SJSA1 (cell line): Measurements from ENCODE around the gene METTL23. TPM values are rescaled to one million over a fixed set of nuclear protein-coding genes. Genes with fewer than 3 reads are reported as not detected.
"Not testable (repeated sequence)": the region's sequence is repeated elsewhere in the genome, so short reads cannot be mapped to it uniquely, and the experiment has no call there.

Source experiments
- DNase-seq, 2 experiments: peaks; one replicate each; pipeline ENCODE4 v3.0.0-alpha.2; 2015 to 2020; ENCODE audit warnings: low spot score in 2 of 2, low read depth in 1 of 2
- H3K27ac ChIP-seq: fragments of 250-450 bp; sonication (Bioruptor Pico); 2 replicates; pipeline ENCODE4 v1.5.1; 2020; ENCODE audit warnings: mild to moderate bottlenecking, moderate library complexity
- H3K27me3 ChIP-seq: fragments of 250-450 bp; sonication (Bioruptor Pico); replicated peaks from 2 replicates; pipeline ENCODE4 v1.5.1; 2020; ENCODE audit warnings: mild to moderate bottlenecking, moderate library complexity
- H3K36me3 ChIP-seq: fragments of 250-450 bp; sonication (Bioruptor Pico); 2 replicates; pipeline ENCODE4 v1.5.1; 2020; ENCODE audit warnings: mild to moderate bottlenecking
- H3K4me1 ChIP-seq: fragments of 250-450 bp; sonication (Bioruptor Pico); replicated peaks from 2 replicates; pipeline ENCODE4 v1.6.1; 2021; ENCODE audit warnings: mild to moderate bottlenecking
- H3K4me3 ChIP-seq: fragments of 250-450 bp; sonication (Bioruptor Pico); 2 replicates; pipeline ENCODE4 v1.5.1; 2020; ENCODE audit warnings: mild to moderate bottlenecking
- H3K9me3 ChIP-seq: fragments of 250-450 bp; sonication (Bioruptor Pico); replicated peaks from 2 replicates; pipeline ENCODE4 v1.5.1; 2020; ENCODE audit warnings: mild to moderate bottlenecking
- total RNA-seq: library from RNA; depleted of rRNA; stranded (reverse); fragments of >200 nt; shearing (Covaris generic); gene quantifications from 2 replicates; pipeline ENCODE4 v1.2.3, GENCODE V29; 2014

The METTL23 gene
- total RNA-seq, 1 experiment from 2014 or later, result 59.4 TPM

DNA sequence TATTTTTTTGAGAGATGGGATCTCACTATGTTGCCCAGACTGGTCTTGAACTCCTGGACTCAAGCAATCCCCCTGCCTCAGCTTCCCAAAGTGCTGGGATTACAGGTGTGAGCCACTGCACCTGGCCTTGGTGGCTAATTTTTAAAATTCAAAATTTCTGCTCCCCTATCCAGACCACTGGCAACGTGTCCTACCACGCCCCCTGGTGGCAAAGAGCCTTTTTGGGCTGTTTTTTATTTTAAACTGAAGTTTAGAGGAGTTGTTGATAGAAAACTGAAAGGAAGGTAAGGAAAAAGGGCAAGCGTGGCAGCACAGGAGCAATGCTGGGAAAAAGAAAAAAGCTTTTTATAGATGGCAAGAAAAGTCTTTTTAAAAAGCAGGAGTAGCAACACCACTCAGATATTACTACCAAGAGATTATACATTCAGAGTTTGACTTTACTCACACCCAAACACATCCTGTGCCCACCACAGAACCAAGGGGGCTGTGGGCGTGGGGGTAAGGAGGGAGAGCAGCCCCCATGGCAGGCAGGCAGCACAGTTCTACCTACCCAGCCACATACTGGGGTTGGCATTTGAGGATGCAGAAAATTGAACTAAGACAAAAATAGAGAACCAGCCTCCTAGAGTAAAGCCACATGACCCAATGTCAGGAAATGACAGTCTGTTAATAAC, 11.7 kb upstream of the METTL23 start:
- H3K4me1 ChIP-seq, result peaks cover 56% of the 10 kb centered on the region
- no peaks in the 10 kb centered on the region for H3K9me3 ChIP-seq
- H3K27me3 ChIP-seq, result no peaks in the 10 kb centered on the region
- H3K4me3 ChIP-seq, result no peak overlapping the region
- H3K27ac ChIP-seq, result 0 out of 2 replicates have a peak overlapping the region, but pooled peaks have one; percentile 86
- H3K36me3 ChIP-seq, result peaks cover 92% of the 10 kb centered on the region
- DNase-seq, result peak; percentile 82 to 86

DNA sequence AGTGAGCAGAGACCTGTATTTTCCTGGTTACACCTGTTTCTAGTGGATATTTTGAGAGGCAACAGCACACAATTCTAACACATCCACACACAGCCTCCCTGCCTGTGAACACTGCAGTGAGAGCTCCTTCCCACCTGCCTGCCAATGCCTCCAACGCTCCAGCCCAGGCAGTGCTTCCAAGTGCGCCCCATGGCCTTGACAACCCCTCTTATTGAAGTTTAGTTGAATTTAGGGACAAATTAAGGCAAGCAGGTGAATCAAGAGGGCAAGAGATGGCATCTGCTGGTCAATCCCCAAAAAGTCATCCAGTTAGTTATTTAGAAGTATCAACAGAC, 11.2 kb upstream of the METTL23 start:
- no peak for DNase-seq
- H3K27me3 ChIP-seq, result no peaks in the 10 kb centered on the region
- H3K4me1 ChIP-seq, result peaks cover 56% of the 10 kb centered on the region
- no peak overlapping the region for H3K4me3 ChIP-seq
- H3K36me3 ChIP-seq, result peaks cover 92% of the 10 kb centered on the region
- no peaks in the 10 kb centered on the region for H3K9me3 ChIP-seq
- H3K27ac ChIP-seq, result peak overlapping the region; percentile 86; the same call in 1 of the 2 replicates

DNA sequence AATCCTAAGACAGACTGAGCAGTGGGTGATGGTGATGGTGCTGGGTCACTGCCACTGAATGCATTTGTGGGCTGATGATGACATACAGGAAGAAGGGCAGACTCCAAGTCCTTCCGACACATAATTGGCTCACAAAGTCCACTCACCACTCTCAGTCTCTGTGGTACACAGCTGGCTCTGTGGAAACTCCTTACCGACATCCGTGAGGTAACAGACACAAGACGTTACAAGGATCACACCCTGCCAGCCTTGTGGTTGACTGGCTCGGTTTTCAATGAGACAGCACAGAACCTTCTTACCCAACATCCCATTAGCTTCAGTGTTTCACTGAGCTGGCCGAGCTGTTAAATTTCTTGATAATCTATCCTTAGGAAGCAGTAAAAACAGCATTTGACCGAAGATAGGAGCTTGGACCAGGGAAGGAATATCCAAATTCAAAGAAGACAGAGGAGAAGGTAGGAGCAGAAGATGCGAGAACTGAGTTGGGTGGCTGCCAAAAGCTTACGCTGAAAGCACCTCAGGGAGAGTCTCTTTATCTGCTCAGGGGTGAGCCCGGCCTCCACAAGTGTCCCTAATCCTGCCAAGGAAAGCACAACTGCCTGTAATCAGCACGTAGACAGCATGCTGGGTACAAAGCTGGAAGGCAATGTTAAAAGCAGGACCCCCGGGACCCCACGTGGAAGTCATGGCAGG, 10.3 kb upstream of the METTL23 start:
- no peak overlapping the region for H3K4me3 ChIP-seq

DNA sequence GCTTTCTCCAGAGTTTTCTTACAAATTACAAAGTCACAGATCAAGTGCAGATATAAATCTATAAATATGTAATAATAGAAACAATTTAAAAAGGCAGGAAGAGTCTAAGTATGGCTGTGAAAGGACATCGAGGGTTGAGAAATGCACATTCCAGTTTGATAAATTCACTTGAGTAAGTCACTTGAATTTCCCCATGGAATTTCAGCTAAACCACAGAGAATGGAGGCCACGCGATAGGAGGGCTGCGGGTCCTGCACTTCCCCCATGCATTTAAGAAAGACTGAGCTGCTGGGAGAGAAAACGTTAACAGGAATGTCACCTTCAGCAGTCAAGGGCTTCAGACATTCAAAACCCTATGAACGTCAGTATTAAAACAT, 9.8 kb upstream of the METTL23 start:
- peak; percentile 81 to 85 for DNase-seq
- Histone ChIP-seq H3K36me3 (peaks cover 96% of the 10 kb centered on the region), H3K4me1 (peaks cover 47% of the 10 kb centered on the region), H3K4me3 (no peak overlapping the region), H3K9me3 (no peaks in the 10 kb centered on the region), H3K27ac (peak overlapping the region; percentile 86), H3K27me3 (no peaks in the 10 kb centered on the region)

More for the DNA sequence above, 10.3 kb upstream of the METTL23 start:
- H3K9me3 ChIP-seq, result no peaks in the 10 kb centered on the region
- no peaks in the 10 kb centered on the region for H3K27me3 ChIP-seq
- peaks cover 52% of the 10 kb centered on the region for H3K4me1 ChIP-seq
- peak; percentile 82 to 90 for DNase-seq
- peak overlapping the region; percentile 86 for H3K27ac ChIP-seq
- H3K36me3 ChIP-seq, result peaks cover 96% of the 10 kb centered on the region

DNA sequence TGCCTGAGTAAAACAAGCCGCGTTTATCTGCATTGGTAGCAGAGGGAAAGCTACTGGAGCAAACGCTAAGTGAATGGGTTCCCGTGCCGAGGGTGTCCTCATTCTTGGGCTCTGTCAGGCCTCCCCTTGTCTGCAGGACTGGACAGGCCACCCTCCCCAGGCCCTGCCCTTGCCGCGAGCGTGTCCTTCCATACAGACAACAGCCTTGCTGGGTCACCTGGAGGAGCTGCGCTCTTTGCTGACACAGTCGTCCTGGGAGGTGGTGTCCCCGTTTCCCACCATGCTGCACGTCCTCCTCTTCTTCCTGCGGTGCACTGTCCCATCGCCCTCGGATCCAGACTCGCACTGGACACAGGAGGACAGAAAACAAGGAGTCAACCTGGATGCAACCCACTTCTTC, 8.1 kb upstream of the METTL23 start:
- Histone ChIP-seq H3K27me3 (no peaks in the 10 kb centered on the region), H3K36me3 (peaks cover 97% of the 10 kb centered on the region), H3K4me3 (no peak overlapping the region), H3K27ac (no peak overlapping the region), H3K4me1 (peaks cover 35% of the 10 kb centered on the region), H3K9me3 (no peaks in the 10 kb centered on the region)
- no peak for DNase-seq

DNA sequence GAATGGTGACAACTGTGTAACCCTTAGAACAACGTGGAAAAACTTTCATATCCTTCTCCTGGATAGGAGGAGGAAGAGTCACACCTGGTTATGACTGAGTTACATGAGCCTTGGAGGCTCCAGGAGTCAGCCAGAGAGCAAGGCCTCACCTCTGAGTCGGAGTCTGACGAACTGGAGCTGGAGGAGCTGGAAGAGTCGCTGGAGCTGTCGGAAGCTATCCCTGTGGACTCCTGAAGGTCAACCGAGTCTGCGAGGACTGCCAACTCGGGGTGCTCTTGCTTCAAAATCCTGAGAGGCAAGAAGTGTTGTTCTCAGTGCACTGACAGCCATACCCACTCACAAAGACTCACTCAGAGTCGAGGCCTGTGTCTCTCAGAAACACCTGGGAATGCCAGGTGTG, 6.4 kb upstream of the METTL23 start:
- Histone ChIP-seq H3K4me3 (no peak overlapping the region), H3K27ac (no peak overlapping the region), H3K27me3 (no peaks in the 10 kb centered on the region), H3K9me3 (no peaks in the 10 kb centered on the region), H3K36me3 (peaks cover 97% of the 10 kb centered on the region), H3K4me1 (peaks cover 38% of the 10 kb centered on the region)
- DNase-seq, result no peak

DNA sequence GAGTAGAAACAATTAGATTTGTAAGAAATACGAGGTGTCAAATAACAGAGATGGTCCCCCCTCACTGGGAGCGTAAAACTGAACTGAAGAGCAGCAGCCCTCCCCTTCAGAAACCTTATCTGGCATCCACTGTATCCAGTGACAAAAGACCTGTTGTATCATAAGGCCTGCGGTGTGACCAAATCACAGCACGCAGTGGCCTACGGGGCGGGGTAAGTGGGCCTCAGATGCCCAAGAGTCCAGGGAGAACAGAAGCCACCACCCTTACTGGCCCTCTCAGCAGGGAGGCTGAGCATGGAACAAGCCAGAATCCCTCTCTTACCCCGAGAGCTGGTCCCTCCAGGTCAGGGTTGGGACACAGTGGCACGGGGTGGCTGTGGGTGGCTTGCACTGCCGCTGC, 5.7 kb upstream of the METTL23 start:
- peaks cover 30% of the 10 kb centered on the region for H3K4me1 ChIP-seq
- no peak overlapping the region for H3K4me3 ChIP-seq
- no peak for DNase-seq
- H3K9me3 ChIP-seq, result no peaks in the 10 kb centered on the region
- H3K36me3 ChIP-seq, result peaks cover 96% of the 10 kb centered on the region
- H3K27ac ChIP-seq, result no peak overlapping the region
- H3K27me3 ChIP-seq, result no peaks in the 10 kb centered on the region

DNA sequence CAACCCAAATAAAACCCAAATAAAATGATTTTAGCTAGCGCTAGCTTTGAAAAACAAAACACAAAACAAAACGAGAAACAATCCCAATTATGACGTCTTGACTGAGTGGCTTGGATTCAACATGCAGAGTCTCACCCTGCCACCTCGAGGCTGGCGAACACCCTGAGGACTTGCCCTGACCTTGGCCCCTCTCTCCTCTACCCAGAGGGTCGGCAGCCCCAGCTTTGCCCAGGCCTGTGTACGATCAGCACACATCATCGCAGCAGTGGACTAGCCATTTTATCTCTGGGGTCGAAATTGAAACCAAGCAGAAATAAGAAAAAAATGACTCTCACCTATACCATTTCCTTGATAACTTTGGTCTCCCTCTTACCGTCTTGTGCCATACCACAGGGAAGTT, 5.2 kb upstream of the METTL23 start:
- Histone ChIP-seq H3K27ac (no peak overlapping the region), H3K4me1 (peaks cover 25% of the 10 kb centered on the region), H3K27me3 (no peaks in the 10 kb centered on the region), H3K36me3 (peaks cover 96% of the 10 kb centered on the region), H3K9me3 (no peaks in the 10 kb centered on the region), H3K4me3 (no peak overlapping the region)
- DNase-seq, result no peak

DNA sequence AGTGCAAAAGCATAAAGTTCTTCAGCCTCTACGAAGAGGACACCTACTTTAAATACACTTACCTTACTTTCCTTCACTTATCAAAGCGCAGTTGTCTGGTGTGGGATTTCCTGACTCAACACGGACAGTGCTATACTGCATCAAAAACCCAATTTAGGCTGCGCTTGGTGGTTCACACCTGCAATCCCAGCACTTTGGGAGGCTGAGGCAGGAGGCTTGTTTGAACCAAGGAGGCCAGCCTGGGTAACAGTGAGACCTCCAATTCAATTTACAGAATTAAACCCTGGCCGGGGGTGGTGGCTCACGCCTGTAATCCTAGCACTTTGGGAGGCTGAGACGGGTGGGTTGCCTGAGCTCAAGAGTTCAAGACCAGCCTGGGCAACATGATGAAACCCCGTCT, 4.4 kb upstream of the METTL23 start:
- no peaks in the 10 kb centered on the region for H3K9me3 ChIP-seq
- H3K36me3 ChIP-seq, result peaks cover 94% of the 10 kb centered on the region
- H3K4me1 ChIP-seq, result peaks cover 18% of the 10 kb centered on the region
- no peaks in the 10 kb centered on the region for H3K27me3 ChIP-seq
- no peak for DNase-seq
- H3K27ac ChIP-seq, result no peak overlapping the region
- H3K4me3 ChIP-seq, result no peak overlapping the region

DNA sequence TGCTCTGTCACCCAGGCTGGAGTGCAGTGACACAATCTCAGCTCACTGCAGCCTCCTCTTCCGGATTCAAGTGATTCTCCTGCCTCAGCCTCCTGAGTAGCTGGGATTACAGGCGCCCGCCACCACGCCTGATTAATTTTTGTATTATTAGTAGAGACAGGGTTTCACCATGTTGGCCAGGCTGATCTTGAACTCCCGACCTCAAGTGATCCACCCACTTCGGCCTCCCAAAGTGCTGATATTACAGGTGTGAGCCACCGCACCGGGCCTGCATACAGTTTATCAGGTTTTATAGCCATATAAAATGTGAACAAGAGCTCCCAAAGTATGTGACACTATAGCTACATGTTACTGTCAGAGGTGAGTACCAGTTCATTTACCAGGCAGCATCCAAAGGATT, 3.7 kb upstream of the METTL23 start:
- not testable (repeated sequence) for H3K27ac ChIP-seq

DNA sequence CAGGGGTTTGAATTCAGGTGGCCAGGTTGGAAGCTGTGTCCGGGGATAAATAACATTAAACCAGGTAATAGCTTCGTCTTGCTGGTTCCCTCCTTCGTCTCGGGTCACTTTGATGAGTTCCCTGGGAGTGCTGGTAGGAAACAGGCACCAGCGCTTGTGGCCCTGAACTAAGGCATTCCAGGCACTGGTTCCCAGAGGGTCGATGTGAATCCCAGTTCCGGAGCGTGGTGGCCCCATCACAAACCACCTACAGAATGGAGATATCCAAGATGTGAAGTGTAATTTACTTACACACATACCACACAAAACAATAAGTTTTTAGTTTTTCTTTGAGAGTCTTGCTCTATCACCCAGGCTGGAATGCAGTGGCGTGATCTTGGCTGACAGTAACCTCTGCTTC, 2.8 kb upstream of the METTL23 start:
- no peak for DNase-seq
- peaks cover 85% of the 10 kb centered on the region for H3K36me3 ChIP-seq
- no peaks in the 10 kb centered on the region for H3K9me3 ChIP-seq
- no peak overlapping the region for H3K27ac ChIP-seq
- H3K4me3 ChIP-seq, result no peak overlapping the region
- no peaks in the 10 kb centered on the region for H3K27me3 ChIP-seq
- peaks cover 21% of the 10 kb centered on the region for H3K4me1 ChIP-seq

More for the DNA sequence above, 3.7 kb upstream of the METTL23 start:
- Histone ChIP-seq H3K4me1 (peaks cover 20% of the 10 kb centered on the region), H3K36me3 (peaks cover 94% of the 10 kb centered on the region)
- H3K27me3 ChIP-seq, DNase-seq, H3K4me3 ChIP-seq, H3K9me3 ChIP-seq: not testable (repeated sequence)

DNA sequence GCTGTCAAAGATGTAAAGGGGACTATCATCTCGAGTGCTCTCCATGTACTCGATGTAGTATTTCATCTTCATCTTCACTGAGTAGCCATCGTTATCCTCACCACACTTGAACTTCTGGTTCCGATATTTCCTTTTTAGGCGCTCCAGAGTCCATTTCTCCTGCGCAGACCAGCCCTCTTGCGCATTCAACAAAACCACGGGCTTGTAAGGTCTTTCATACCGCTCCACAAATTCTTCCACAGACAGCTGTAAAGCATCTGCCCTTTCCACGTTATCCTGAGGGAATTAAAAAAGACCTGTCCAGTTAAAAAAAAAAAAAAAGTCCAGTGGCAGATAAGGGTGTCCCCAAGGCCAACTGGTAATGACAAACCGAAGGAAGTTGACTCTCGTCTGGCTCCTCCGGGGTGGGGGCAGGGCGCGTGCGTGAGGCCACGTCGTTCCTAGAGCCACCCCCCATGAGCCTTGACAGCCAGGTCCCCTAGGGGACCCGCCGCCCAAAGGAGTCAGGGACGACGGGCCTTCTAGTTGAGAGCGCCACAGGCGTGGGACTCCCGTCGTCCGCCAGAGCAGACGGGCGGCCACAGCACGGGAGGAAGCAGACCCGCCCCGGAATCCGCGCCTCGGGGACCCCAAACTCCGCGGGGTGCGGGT, 934 bp upstream of the METTL23 start:
- Histone ChIP-seq H3K27me3 (no peaks in the 10 kb centered on the region), H3K36me3 (peaks cover 83% of the 10 kb centered on the region)
- DNase-seq, result peak in 1 of 2 experiments; percentile 76

DNA sequence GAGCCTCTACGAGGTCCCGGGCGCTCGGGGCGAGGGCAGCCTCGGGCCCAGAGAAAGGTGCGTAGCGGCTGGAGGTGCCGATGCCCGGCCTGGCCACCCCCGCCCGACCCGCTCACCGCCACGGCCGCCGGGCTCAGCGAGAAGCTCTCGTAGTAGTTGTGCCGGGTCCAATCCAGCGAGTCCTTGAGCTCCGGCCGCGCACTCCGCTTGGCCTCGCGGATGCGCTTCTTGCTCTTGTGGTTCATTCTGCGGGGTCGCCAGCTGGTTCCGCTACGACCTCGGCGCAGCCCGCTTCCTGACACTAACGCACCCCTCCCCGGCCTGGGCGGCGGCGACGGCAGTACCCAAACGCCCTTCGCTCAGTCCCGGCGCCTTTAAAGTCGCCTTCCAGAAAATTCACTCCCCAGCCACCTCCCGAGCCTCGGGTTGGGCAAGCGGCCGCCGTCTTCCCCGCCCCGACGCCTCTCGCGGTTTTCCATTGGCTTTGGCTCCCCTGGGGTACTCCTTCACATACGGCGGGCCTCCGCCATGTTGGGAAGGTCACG, 336 bp upstream of the METTL23 start, which contains the start of gene JMJD6:
JMJD6 (minus strand) TSS at position 376 of the 545 bp plus-strand sequence; CDS start at position 245, 131 bp downstream.
- peak; percentile 98 to 100 for DNase-seq
- peaks cover 21% of the 10 kb centered on the region for H3K4me1 ChIP-seq
- no peaks in the 10 kb centered on the region for H3K27me3 ChIP-seq
- peak within 1 kb of the TSS; percentile 99 for H3K27ac ChIP-seq
- H3K4me3 ChIP-seq, result peak within 1 kb of the TSS; percentile 94
- no peaks in the 10 kb centered on the region for H3K9me3 ChIP-seq
- H3K36me3 ChIP-seq, result peaks cover 82% of the 10 kb centered on the region

More for the DNA sequence above, 934 bp upstream of the METTL23 start:
- peak overlapping the region; percentile 94 for H3K4me3 ChIP-seq
- H3K9me3 ChIP-seq, result no peaks in the 10 kb centered on the region
- H3K27ac ChIP-seq, result peak overlapping the region; percentile 99
- H3K4me1 ChIP-seq, result peaks cover 21% of the 10 kb centered on the region
